Lower leg skin (tissue), 3 donors: Measurements from ENCODE around the gene DTWD2.

Experiments
- CTCF ChIP-seq, 3 donors: fragments of 450-650 bp; IDR thresholded peaks; one replicate each; pipeline ENCODE4 v1.5.1; 2016; ENCODE audit warnings: antibody characterized with exemption in 3 of 3, mild to moderate bottlenecking in 3 of 3, moderate library complexity in 2 of 3
- POLR2A ChIP-seq, 2 donors: fragments of 450-650 bp; IDR thresholded peaks; one replicate each; pipeline ENCODE4 v1.6.1; 2016 to 2017; ENCODE audit warnings: antibody characterized with exemption in 2 of 2, mild to moderate bottlenecking in 1 of 2, moderate library complexity in 1 of 2

- TF ChIP-seq CTCF (IDR thresholded peaks at IDR 0.05) (no peak), POLR2A (IDR thresholded peaks at IDR 0.05) (no peak)
Measured at GRCh38 chr5:119031905-119032304, 43.6 kb upstream of the DTWD2 start.
